ENCODE data around the gene DCC.
A peak's percentile ranks its signal among the peaks of the same experiment; 100 is the strongest.

Gene DCC

DNA sequence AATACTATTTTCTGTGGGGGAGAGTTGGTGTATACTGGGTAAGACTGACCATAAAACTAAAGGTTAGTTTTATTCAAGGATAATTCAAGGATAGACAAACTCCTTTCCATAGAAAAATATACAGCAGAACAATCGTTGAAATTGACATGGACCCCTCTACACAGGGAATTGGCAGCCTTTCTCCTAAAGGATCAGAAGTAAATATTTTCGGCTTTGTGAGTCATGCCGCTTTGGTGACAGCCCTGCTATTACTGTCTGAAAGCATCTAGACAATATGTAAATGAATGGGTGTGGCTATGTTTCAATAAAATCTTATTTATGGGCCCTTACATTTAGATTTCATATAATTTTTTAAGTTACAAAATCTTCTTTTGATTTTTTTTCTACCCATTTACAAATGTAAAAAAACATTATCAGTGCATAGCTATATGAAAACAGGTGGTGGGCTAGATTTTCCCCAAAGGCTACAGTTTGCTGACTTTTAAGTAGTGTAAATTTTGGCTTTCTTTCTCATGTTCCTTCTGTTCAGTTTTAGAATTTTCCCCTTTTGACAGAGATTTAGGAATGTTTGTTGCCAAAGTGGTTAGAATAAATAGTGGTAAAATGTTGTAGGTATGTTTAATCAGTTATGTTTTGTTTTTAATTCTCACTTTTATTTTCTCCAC lies 270.6 kb downstream of the DCC start:
- no peak for DNase-seq

GRCh38 chr18:52612406-52612805 lies 272.4 kb downstream of the DCC start:
- no peak for DNase-seq

GRCh38 chr18:52615321-52615720 lies 275.3 kb downstream of the DCC start:
- DNase-seq, result no peak

- no peak for DNase-seq
Observed at GRCh38 chr18:52615943-52616342, 275.9 kb downstream of the DCC start.

GRCh38 chr18:52617931-52618330 lies 277.9 kb downstream of the DCC start:
- DNase-seq, result peak; percentile 70

DNA sequence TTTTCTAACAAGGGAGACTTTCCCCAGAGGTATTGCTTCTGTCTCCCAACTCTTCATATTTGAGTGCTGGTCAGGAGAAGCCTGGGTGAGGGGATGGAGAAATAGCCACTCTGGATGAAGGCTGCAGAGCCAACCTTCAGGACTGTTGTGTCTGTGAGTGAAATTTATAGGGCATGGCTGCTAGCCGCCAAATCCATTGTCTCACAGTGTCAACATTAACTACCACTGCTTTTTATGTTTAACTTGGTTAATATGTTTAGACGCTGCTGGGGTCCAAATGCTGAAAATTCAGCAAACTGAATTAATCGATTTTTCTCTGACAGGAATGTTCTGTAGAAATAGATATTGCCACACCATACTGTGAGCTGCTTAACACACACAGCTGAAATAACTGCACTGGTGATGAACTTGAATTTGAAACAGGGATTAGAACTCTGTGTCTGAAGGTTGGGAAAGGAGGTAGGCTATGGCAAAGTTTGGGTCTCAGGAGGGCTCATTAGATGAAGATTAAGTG lies 281.0 kb downstream of the DCC start:
- DNase-seq, result no peak

- DNase-seq, result no peak
Observed at GRCh38 chr18:52624702-52625101, 284.7 kb downstream of the DCC start.

GRCh38 chr18:52636536-52636935 lies 296.5 kb downstream of the DCC start:
- DNase-seq, result no peak

GRCh38 chr18:52648201-52648600 lies 308.2 kb downstream of the DCC start:
- no peak for DNase-seq

- DNase-seq, result peak; percentile 35
Observed at GRCh38 chr18:52652391-52652790, 312.4 kb downstream of the DCC start.

DNA sequence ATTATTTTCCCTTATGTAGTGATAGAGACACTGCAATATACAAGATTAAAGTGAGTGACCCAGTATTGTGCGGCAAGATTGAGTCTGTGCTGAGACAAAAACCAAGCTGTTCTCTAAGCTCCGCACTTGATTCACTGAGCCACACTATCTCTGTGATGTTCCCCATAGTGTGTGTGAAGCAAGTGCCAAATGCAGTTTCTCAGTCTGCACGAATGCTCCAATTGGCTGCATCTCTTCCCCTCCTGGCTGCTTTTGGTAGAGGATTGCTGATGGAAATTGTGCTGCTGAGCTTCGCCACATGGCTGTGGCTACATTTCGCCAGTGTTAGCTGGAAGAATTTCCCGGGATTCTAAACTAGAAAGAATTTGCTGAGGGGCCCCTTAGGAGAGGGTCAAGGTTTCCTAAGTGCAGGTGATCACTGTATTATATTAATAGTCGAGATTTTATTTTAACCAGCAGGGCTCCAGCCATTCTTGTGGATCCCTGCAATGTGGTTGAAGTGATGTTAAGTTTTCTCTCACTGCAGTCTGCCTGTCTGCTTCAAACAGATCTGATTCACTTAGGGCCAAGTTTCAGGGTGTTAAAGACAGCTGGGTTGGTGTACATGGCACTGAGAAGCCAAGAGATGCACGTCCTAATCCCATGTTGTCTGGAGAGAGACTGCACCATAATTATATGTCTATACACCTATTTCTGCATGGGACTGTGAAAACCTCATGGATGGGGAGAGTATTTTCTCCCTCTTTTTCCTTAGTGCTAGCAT lies 317.2 kb downstream of the DCC start:
- no peak for DNase-seq

GRCh38 chr18:52667463-52668065 lies 327.6 kb downstream of the DCC start:
- no peak for DNase-seq

DNA sequence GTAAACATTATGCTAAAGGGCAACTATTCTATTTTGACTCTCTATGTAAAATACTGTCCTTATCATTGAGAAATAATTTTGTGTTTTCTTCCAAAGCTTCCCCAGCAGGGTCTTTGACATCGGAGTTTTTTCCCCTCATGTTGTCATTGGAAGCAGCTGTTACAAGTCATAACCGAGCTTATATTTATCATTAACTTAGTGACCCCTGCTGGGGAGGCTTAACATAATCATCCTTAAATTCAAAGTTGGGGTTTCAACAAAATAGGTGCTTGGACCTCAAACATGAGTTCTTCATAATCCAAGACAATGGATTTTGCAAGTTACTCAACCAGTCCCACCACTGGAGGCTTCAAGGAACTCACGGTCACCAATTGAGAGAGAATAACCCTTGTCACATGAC lies 330.9 kb downstream of the DCC start:
- DNase-seq, result peak; percentile 44

DNA sequence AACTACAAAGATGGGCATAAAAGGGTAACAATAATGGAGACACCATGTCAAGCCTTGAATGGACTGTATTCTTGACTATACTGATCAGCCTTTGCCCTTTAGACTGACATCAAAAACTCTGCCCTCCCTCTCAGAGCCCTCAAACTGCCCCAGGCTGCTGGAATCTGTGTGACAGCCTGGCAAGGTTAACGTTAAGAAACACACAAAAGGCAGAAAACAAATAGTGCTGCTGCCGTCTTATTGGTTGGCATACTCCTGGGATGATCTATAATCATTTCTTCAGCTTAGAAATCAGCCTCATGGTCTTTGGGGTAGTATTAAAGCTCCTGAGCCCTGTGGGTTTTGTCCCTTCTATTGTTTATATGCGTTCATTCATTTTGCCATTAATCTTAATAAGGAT lies 338.0 kb downstream of the DCC start:
- DNase-seq, result no peak

DNA sequence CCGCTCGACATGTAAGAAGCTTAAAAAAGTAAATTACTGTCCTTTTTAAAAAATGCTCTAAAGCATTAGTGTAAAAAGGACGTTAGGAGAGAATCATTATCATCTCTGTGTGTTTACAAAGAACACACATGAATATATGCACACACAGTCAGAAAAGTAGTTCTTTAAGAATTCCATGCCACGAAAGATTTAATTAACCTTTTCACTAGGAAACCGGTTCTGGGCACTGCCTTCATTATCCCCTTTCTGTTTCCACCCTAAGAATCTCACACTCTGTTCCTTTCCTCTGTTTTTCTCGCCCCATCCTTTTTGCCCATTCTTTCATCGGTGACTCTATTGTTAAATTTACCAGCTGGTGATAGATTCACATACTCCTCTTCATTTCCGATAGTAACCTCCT lies 338.6 kb downstream of the DCC start:
- DNase-seq, result no peak

DNA sequence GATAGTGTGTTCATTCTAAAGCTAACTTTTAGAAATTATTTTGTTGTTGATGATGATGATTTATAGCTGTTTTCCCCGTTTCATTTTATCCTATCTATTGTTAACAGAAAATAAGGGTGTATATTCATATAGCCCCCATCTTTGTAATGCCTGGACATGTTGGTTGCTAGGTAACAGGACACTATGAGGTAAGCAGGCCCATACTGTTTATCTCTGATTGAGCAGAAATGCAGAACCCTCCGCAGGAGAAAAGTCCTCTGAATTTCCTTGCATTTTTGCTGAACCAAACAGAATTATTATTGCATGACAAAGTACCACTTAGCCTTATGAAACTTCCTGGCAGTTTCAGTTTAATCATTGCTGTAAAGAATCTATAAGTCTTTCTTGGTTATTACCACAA lies 339.4 kb downstream of the DCC start:
- peak; percentile 9 for DNase-seq

- peak; percentile 54 for DNase-seq
Observed at GRCh38 chr18:52682260-52682659, 342.3 kb downstream of the DCC start.

DNA sequence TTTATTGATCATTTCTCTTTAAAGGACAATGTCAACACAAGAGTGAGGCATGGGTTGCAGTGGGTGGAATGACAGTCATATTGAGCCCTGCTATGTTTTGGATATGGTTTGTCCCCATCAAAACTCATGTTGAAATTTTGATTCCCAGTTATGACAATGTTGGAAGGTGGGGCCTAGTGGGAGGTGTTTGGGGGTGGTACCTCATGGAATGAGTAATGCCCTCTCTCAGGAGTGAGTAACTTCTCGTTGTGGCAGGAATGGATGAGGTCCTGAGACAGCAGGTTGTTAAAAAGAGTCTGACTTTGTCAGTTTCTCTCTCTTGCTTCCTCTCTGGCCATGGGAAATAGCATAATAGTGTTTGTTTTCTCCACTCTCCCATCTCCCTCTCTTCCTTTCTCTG lies 345.3 kb downstream of the DCC start:
- DNase-seq, result no peak

GRCh38 chr18:52691841-52692240 lies 351.8 kb downstream of the DCC start:
- DNase-seq, result no peak

GRCh38 chr18:52694804-52695203 lies 354.8 kb downstream of the DCC start:
- DNase-seq, result peak; percentile 12

GRCh38 chr18:52700116-52700515 lies 360.1 kb downstream of the DCC start:
- no peak for DNase-seq

DNA sequence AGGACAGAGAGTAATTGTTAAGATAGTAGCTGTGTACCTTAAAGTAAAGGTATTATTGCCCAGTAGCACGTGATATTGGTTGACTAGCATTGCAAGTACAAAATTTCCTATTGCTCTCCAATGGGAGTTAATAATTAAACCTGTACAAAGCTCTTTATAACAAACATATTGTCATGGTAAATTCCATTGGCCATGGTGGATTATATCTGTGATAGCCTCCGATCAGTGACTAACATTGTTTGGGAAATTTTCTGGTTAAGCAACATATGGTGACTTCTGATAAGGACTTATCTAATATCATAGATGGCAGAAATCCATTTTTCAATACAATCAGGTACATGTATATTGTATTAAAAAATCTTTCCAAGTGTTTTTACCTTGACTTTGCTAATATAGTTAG lies 360.8 kb downstream of the DCC start:
- no peak for DNase-seq

- DNase-seq, result no peak
Observed at GRCh38 chr18:52701219-52701935, 361.4 kb downstream of the DCC start.

Data from fibroblast of upper back skin (primary cell).